ENCODE results near the gene LCE7A. TPM values are rescaled to one million over a fixed set of nuclear protein-coding genes. Genes with fewer than 3 reads are reported as not detected.
A peak's percentile ranks its signal among the peaks of the same experiment; 100 is the strongest.

Gene LCE7A
- total RNA-seq, 2 donors from 2014 or later: not detected

DNA sequence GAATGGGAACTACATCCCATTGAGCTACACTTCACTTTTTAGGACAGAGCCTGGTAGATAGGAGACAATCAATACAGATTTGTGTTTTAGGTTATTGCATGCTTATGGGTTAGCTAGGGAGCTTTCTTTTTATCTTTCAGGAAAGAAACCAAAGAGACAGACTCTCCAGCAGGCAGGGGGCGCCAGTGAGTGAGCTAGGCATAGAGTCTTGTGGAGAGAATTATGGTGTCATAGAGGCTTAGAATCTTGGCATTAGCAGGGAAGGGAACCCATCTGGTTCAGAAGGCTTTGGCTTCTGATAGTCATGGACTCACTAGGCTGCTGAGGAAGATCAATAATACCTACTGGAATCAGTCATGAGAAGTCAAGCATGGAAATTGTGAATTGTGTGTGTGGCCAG lies 18.2 kb downstream of the LCE7A start, which contains the start of gene SMCP:
Gene SMCP, plus strand, starts transcription at position 281 of the 400 bp plus-strand sequence. CDS start 6,101 bp downstream, outside the sequence.
- intact Hi-C loops (cut with DNase I): loop anchor here in 1 of 2 donors (10.0 kb wide), 1 partner anchor 347 kb away; no protein-coding TSS in a partner anchor
- DNase-seq (no peak), ATAC-seq (no peak)

DNA sequence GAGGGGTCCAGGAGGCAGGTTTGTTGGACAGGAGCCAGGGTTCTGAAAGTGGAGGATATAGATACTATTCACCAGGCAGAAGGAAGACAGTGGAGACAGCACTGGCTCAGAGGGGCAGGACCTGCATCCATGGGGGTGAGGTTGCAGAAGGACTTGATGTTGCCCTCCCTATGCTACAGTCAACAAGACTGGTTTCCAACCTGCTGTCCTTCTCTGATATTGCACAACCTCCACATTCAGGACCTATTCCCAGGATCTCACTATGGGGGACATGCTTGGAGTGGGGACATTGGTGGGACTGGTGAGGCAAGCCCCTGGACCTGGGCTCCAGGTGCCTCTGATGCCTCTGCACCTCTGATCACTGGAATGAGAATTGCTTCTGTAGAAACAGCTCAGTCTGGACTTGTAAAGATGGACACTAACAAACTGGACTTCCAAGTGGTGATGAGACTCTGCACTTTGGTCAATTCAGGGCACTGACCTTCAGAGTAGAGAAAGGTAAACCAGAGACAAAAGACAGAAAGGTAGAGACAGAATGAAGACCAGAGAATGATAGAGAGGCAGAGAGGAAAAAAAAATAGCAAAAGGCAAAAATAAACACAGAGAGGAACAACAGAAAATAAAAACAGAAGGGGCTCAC lies 19.9 kb downstream of the LCE7A start:
- ATAC-seq: no peak
- intact Hi-C loops (cut with DNase I): loop anchor here in 1 of 2 donors (10.0 kb wide), 1 partner anchor 345 kb away; no protein-coding TSS in a partner anchor
- DNase-seq: no peak

DNA sequence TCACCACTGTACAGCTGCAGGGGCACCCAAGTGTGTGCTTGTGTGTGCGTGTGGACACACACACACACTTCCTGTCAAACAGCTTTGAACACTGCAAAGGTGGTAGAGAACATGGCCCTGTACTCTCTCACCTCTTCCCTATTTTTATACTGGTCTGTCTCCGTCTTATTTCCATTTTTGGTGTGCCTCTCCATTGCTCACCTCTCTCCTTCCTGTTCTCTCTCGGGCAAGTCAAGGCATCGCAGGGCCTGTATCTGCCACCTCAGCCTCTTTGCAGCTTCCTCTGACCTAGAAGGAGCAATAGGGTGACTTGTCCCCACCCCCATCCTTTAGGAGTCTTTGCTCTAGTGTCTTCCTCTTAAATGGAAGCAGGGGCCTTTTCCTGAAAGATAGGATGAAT lies 20.5 kb downstream of the LCE7A start:
- no peak for DNase-seq
- no peak for ATAC-seq
- intact Hi-C loops (cut with DNase I): no loop called here

DNA sequence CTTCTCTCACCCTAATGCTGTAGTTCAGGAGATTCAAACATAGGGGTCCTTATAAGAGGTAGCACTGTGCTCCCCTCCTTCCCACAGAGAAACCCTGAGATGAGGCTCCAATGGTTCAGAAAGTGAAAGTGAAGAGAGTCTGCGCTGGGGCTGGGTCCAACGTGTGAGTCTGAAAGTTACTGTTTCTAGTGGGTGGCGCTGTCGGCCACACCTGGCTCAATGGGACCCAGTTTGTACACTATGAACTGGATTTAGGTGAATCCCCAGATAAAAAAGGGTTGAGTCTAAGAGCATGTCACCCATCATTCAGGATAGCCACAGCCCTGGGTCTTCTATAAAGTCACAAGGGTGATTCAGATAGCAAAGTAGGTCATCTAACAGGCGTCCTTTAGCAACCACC lies 21.1 kb downstream of the LCE7A start:
- intact Hi-C loops (cut with DNase I): no loop called here
- no peak for ATAC-seq
- DNase-seq: no peak

DNA sequence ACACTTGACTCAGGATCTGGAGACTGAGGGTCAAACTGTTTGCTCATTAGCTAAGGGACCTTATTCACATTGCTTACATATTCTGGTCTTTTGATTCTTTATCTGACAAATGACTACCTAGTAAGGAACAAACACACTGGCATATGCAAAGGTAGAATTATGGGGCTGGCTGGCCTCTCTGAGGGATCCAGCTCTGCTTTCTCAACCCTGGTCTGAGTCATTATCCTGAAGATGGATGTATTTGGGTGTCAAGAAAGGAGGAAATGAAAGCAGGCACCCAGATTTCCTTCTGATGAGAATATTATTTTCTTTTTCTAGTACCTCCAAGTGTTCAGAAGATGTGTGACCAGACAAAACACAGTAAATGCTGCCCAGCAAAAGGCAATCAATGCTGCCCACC lies 24.3 kb downstream of the LCE7A start:
- intact Hi-C loops (cut with DNase I): no loop called here
- ATAC-seq (no peak), DNase-seq (no peak)

DNA sequence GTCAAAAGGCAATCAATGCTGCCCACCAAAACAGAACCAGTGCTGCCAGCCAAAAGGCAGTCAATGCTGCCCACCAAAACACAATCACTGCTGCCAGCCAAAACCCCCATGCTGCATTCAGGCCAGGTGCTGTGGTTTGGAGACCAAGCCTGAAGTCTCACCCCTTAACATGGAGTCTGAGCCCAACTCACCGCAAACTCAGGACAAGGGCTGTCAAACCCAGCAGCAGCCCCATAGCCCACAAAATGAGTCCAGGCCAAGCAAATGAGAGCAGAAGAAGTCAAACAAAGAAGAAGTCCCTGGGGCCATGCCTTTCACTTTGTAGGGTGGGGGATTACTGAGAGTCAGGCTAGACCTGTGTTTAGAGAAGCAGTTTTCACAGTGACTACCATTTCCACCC lies 24.7 kb downstream of the LCE7A start:
- intact Hi-C loops (cut with DNase I): no loop called here
- DNase-seq: no peak
- no peak for ATAC-seq

DNA sequence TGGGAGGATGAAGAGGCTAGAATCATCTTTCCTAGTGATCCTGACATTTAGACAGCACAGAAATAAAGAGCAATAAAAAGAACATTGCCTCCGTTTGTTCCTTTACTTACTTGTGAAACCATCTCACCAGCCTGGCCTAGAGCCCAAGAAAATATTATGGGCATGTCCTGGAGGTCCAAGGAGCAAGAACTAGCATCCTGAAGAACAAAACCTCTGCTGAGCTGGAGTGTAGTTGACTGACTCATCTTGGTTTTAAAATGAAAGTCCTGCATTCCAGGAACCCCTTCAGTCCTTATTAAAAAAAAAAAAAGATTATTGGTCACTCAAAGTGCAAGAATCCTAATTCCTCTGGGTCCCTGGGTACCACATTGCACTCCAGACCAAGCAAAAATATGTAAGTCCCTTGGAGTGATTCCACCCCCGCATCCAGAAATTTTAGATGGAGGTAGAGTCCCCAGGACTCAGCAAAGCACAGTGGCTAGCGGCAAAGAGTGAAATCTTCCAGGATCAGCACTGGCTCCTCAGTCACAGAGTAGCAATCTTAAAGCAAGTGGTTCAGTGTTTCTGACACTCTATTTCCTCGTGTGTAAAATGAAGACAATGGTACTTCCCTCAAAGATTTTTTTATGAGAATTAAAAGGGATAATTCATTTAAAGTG lies 25.3 kb downstream of the LCE7A start:
- DNase-seq: no peak
- ATAC-seq: no peak
- intact Hi-C loops (cut with DNase I): no loop called here

DNA sequence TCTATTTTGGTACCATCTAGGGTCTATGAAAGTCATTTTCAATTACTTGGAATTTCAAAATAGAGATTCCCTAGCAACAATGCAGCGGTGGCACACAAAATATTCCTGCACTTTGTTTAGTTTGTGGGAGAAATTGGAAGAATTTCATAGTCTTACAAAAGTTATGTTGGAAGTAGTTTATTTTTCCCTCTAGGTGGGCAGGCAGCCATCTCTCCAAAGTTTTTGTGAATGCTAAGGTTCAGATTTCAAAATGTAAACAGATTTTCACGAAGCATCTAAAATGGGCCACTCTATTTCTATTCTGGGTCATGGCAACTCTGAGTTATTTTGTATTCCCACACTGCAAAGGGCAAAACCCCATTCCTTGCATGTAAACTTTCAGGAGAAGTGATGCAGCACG lies 26.3 kb downstream of the LCE7A start:
- ATAC-seq (no peak), DNase-seq (no peak)
- intact Hi-C loops (cut with DNase I): no loop called here

DNA sequence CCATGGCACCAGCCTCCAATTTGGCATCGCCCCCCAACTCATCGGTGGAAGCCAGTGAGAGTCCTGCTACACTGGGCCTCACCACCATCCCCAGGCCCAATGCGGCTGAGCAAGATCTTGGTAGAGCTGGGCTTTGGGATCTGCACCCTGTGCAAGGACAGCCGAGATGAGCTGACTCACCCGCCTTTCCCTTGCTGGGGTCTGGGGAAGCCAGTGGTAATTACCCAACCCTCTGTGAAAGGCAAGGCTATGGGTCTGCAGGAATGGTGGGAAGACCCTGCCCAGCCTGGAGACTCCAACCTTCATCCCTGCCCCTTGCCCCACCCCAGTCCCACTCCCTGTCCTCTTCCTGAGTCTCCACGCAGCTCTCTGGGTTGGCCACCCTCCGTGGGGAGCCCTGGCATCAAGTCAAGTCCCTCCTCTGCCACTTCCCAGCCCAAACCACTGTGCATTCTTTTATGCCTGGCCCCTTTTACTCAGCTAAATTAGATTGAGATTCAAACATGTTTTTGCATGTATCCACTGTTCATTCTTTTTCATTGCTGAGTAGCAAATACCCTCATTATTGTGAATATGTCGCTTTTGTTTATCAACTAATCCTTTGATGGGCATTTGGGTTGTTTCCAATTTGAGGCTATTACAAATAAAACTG lies 27.1 kb downstream of the LCE7A start:
- DNase-seq (no peak), ATAC-seq (no peak)
- intact Hi-C loops (cut with DNase I): no loop called here

DNA sequence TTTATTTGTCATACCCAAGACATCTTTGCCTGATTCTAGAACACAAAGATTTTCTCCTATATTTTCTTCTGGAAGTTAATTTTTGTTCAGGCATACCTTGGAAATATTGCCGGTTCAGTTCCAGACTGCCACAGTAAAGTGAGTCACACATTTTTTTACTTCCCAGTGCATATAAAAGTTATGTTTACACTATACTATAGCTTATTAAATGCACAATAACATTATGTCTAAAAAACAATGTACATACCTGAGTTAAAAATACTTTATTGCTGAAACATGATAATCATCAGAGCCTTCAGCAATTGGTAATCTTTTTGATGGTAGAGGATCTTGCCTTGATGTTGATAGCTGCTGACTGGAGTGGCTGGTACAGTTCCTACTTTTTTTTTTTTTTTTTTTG lies 28.3 kb downstream of the LCE7A start:
- ATAC-seq (no peak), DNase-seq (no peak)
- intact Hi-C loops (cut with DNase I): no loop called here

DNA sequence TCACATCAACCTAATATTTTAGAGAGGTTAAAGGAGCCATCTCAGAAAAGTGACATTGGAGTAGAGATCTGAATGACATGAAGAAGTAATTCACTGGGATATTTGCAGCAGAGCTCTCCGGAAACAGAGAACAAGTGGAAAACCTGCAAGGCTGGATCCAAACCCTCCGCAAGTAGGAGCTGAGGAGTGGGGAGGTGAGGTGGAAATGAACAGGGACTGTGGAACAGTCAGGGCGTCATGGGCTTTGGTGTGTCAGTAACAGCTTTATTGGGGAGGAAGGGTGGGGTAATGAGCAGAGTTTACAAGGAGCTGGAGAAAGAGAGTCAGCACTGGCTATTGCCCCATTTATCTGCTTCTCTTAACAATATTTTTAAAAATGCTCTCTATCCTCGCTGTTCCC lies 39.2 kb downstream of the LCE7A start:
- intact Hi-C loops (cut with DNase I): no loop called here
- ATAC-seq (no peak), DNase-seq (no peak)

DNA sequence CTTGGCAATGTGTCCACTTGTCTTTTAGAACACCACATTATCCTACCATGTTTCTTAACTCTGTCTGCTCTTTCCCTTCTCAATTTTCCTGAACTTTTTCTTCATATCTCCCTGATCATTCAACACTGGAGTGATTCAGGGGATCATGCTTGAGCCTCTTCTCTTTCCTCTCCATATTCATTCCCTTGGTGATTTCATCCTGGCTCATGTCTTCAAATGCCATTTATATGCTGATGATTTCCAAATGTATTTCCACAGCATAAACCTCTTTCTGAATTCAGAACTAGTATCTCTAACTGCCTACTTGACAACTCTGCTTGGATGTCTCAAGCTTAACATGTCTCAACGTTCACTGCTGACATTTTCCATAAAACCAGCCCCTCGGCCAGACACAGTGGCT lies 40.1 kb downstream of the LCE7A start:
- intact Hi-C loops (cut with DNase I): no loop called here
- DNase-seq (no peak), ATAC-seq (no peak)

DNA sequence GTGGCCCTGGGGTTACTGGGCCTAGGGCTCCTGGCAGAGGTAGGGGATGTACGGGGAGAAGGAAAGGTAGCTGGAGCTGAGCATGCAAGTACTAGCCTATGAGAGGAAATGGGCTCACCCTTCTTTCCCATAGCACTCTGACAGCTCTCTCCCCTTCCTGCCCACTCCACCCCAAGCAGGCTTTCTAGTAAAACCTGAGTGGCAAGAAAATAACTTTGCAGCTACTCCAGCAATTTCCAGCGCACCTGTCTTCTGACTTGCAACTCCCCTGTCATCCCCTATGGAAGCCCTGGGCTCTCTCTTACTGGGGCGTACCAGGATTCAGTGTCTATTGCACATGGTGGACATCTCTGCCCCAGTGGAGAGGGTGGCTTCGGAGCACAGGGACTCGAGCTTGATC lies 41.8 kb downstream of the LCE7A start:
- ATAC-seq: no peak

DNA sequence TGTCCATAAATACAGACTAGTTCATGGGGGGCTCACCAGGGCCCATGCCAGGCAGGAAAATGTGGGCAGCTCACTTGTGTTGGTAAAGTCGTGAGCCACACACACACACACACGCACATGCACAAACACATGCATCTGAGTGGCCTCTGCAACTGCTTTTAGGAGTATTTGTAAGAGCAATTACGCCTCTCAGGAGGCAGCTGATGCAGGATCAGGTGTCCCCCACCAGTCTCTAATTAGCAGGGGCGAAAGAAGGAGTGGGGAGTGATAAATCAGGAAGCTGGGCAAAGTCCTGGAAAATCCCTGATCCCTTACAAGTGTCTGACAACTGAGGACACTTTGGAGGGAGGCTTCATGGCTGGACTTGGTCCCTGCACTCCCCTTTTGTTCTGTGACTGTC lies 42.8 kb downstream of the LCE7A start:
- ATAC-seq (no peak), DNase-seq (no peak)
- intact Hi-C loops (cut with DNase I): no loop called here

More for the DNA sequence above, 41.8 kb downstream of the LCE7A start:
- no peak for DNase-seq
- intact Hi-C loops (cut with DNase I): no loop called here

DNA sequence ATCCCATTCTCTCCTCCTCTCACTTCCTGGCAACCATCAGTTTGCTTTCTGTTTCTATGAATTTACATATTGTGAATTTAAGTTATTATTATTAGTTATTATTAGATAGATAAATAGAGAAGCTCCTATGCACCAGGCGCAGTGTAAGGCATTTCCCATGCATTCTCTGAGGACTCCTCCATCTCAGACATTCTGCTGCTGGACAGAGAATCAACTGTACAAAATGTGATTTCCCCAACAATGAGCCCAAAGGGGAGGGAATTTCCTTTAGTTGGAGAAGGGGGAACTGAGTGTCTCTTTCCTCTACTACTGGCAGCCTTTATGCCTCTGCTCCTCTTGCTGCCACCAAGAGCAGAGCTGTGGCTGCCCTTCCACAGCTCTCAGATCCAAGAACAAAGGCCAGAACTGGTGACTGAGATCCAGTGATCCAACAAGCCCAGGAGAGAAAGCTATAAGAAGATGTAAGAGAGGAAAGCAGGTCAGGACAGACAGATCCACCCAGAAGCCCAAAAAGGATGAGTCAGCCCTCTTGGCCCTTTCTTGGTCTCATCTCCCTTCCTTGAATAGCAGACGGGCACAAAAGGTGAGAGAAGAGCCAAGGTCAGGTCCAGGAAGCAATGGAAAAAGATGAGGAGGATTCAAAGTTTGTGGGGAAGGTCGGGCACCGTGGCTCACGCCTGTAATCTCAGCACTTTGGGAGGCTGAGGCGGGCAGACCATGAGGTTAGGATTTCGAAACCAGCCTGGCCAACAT lies 45.1 kb downstream of the LCE7A start:
- intact Hi-C loops (cut with DNase I): no loop called here
- DNase-seq (no peak), ATAC-seq (no peak)

DNA sequence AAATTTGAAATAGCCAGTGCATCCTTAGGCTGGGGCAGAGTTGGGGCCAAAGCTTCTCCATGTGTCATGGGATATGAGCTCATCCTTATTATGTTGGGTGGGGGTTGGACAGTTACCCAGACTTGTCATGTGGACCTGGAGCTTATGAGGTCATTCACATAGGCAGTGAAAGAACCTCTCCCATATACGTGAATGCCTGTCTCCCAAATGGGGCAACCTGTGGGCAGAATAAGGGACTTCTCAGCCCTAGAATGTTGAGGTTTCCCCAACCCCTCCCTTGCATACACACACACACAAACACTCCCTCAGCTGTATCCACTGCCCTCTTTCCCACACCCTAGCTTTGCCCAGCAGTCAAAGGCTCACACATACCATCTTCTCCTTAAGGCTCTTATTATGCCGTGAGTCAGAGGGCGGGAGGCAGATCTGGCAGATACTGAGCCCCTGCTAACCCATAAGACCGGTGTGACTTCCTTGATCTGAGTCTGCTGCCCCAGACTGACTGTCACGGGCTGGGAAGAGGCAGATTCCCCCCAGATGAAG lies 46.3 kb downstream of the LCE7A start:
- DNase-seq (no peak), ATAC-seq (peak in 1 of 2 donors; percentile 47)
- intact Hi-C loops (cut with DNase I): no loop called here

DNA sequence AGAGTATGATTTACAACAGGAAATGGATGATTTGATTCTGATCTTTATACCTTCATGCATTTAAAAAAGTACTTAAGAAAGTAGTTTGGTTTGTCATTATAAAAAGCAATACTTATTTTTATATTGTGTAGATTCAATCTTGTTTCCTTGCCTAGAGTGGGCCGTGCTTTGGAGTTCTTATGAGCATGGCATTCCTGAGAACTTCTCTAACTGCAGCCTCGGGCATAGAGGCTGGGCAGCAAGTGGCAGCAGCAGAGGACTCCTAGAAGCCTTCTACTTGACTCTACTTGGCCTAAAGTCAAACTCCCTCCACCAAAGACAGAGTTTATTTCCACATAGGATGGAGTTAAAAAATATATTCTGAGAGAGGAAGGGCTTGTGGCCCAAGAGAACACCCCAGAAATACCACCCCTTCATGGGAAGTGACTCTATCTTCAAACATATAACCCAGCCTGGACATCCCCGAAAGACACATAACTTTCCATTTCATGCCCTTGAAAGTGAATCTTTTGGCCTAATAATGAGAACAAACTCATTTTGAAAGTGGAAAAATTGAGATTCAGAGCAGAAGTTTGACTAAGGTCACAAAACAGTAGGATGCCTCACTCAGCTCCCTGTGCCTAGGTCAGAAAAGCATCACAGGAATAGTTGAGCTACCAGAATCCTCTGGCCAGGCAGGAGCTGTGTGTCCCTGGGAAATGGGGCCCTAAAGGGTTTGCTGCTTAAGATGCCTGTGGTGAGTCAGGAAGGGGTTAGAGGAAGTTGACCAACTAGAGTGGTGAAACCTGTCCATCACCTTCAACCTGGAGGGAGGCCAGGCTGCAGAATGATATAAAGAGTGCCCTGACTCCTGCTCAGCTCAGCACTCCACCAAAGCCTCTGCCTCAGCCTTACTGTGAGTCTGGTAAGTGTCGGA lies 48.1 kb downstream of the LCE7A start, which contains the start of gene IVL:
Gene IVL, plus strand, starts transcription at position 861 of the 916 bp plus-strand sequence. CDS start 1,252 bp downstream, outside the sequence.
- DNase-seq (no peak), ATAC-seq (no peak)
- intact Hi-C loops (cut with DNase I): no loop called here

DNA sequence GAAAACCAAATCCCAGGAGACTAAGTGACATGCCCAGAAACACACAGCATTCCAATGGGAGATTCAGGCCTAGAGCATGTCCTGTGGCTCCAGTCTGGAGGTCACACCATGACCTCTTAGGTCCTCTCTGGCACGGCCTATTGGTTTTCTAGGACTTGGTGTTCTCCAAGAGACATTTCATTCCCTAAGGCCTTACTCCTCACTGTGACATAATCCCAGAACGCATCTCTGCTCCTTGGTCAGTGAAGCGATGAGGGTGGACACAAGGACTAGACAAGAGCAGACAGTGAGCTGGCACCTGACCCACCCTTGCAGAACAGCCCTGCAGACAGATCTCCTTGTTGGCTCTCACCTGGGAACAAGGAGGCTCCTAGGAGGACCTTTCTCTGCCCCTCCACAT lies 49.4 kb downstream of the LCE7A start:
- no peak for DNase-seq
- ATAC-seq: no peak
- intact Hi-C loops (cut with DNase I): no loop called here

Data from left cardiac atrium (tissue), 4 donors.